Measurements from ENCODE around the gene TCTA. TPM values are rescaled to one million over a fixed set of nuclear protein-coding genes. Genes with fewer than 3 reads are reported as not detected.

The TCTA gene
- total and polyA plus RNA-seq, 9 of the 15 experiments (the other 6 are each of a cell fraction or from before 2014, with no cell fraction given) = 4.0 to 15.4 (median 8.2) TPM

DNA sequence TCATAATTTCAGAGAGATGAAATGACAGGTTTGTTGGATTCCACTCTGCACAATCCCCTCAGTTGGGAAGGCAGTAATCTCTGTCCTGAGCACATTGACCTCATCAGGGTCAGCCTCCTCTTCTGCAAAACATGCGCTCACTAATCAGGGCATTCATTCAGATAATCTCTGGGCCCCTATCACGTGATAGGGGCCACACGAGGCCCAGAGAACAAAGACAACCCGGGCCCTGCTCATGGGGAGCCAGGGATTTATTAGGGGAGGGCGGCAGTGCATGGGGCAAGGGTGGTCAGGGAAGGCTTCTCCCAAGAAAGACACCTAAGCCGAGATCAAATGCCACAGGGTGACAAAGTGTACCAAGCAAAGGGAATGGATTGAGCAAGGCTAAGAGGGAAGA is 1.1 kb downstream of the TCTA start (continued):
- TF ChIP-seq, protein P1, sequence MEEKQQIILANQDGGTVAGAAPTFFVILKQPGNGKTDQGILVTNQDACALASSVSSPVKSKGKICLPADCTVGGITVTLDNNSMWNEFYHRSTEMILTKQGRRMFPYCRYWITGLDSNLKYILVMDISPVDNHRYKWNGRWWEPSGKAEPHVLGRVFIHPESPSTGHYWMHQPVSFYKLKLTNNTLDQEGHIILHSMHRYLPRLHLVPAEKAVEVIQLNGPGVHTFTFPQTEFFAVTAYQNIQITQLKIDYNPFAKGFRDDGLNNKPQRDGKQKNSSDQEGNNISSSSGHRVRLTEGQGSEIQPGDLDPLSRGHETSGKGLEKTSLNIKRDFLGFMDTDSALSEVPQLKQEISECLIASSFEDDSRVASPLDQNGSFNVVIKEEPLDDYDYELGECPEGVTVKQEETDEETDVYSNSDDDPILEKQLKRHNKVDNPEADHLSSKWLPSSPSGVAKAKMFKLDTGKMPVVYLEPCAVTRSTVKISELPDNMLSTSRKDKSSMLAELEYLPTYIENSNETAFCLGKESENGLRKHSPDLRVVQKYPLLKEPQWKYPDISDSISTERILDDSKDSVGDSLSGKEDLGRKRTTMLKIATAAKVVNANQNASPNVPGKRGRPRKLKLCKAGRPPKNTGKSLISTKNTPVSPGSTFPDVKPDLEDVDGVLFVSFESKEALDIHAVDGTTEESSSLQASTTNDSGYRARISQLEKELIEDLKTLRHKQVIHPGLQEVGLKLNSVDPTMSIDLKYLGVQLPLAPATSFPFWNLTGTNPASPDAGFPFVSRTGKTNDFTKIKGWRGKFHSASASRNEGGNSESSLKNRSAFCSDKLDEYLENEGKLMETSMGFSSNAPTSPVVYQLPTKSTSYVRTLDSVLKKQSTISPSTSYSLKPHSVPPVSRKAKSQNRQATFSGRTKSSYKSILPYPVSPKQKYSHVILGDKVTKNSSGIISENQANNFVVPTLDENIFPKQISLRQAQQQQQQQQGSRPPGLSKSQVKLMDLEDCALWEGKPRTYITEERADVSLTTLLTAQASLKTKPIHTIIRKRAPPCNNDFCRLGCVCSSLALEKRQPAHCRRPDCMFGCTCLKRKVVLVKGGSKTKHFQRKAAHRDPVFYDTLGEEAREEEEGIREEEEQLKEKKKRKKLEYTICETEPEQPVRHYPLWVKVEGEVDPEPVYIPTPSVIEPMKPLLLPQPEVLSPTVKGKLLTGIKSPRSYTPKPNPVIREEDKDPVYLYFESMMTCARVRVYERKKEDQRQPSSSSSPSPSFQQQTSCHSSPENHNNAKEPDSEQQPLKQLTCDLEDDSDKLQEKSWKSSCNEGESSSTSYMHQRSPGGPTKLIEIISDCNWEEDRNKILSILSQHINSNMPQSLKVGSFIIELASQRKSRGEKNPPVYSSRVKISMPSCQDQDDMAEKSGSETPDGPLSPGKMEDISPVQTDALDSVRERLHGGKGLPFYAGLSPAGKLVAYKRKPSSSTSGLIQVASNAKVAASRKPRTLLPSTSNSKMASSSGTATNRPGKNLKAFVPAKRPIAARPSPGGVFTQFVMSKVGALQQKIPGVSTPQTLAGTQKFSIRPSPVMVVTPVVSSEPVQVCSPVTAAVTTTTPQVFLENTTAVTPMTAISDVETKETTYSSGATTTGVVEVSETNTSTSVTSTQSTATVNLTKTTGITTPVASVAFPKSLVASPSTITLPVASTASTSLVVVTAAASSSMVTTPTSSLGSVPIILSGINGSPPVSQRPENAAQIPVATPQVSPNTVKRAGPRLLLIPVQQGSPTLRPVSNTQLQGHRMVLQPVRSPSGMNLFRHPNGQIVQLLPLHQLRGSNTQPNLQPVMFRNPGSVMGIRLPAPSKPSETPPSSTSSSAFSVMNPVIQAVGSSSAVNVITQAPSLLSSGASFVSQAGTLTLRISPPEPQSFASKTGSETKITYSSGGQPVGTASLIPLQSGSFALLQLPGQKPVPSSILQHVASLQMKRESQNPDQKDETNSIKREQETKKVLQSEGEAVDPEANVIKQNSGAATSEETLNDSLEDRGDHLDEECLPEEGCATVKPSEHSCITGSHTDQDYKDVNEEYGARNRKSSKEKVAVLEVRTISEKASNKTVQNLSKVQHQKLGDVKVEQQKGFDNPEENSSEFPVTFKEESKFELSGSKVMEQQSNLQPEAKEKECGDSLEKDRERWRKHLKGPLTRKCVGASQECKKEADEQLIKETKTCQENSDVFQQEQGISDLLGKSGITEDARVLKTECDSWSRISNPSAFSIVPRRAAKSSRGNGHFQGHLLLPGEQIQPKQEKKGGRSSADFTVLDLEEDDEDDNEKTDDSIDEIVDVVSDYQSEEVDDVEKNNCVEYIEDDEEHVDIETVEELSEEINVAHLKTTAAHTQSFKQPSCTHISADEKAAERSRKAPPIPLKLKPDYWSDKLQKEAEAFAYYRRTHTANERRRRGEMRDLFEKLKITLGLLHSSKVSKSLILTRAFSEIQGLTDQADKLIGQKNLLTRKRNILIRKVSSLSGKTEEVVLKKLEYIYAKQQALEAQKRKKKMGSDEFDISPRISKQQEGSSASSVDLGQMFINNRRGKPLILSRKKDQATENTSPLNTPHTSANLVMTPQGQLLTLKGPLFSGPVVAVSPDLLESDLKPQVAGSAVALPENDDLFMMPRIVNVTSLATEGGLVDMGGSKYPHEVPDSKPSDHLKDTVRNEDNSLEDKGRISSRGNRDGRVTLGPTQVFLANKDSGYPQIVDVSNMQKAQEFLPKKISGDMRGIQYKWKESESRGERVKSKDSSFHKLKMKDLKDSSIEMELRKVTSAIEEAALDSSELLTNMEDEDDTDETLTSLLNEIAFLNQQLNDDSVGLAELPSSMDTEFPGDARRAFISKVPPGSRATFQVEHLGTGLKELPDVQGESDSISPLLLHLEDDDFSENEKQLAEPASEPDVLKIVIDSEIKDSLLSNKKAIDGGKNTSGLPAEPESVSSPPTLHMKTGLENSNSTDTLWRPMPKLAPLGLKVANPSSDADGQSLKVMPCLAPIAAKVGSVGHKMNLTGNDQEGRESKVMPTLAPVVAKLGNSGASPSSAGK (IDR thresholded peaks at IDR 0.05) = peak; percentile 29; the same call in 1 of the 2 replicates
- TF ChIP-seq ZNF282 (CRISPR knock-in tag; IDR thresholded peaks at IDR 0.05) (no peak), POLR2AphosphoS5 (IDR thresholded peaks at IDR 0.05; ENCODE audit: control insufficient read depth, insufficient read depth, low read depth, low read length) (no peak), ZFX (CRISPR knock-in tag; IDR thresholded peaks at IDR 0.05) (0 out of 2 replicates have a peak, but pooled peaks have one; percentile 24), CHCHD3 (CRISPR knock-in tag; IDR thresholded peaks at IDR 0.05) (no peak), ZBTB7A (IDR thresholded peaks at IDR 0.05; ENCODE audit: borderline replicate concordance, control insufficient read depth, low read depth, low read length) (no peak)
- TF ChIP-seq, protein P2, sequence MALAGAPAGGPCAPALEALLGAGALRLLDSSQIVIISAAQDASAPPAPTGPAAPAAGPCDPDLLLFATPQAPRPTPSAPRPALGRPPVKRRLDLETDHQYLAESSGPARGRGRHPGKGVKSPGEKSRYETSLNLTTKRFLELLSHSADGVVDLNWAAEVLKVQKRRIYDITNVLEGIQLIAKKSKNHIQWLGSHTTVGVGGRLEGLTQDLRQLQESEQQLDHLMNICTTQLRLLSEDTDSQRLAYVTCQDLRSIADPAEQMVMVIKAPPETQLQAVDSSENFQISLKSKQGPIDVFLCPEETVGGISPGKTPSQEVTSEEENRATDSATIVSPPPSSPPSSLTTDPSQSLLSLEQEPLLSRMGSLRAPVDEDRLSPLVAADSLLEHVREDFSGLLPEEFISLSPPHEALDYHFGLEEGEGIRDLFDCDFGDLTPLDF (CRISPR knock-in tag; IDR thresholded peaks at IDR 0.05) = no peak
- TF ChIP-seq, protein P3, sequence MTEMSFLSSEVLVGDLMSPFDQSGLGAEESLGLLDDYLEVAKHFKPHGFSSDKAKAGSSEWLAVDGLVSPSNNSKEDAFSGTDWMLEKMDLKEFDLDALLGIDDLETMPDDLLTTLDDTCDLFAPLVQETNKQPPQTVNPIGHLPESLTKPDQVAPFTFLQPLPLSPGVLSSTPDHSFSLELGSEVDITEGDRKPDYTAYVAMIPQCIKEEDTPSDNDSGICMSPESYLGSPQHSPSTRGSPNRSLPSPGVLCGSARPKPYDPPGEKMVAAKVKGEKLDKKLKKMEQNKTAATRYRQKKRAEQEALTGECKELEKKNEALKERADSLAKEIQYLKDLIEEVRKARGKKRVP (CRISPR knock-in tag; IDR thresholded peaks at IDR 0.05) = no peak
- TF ChIP-seq, protein P4, sequence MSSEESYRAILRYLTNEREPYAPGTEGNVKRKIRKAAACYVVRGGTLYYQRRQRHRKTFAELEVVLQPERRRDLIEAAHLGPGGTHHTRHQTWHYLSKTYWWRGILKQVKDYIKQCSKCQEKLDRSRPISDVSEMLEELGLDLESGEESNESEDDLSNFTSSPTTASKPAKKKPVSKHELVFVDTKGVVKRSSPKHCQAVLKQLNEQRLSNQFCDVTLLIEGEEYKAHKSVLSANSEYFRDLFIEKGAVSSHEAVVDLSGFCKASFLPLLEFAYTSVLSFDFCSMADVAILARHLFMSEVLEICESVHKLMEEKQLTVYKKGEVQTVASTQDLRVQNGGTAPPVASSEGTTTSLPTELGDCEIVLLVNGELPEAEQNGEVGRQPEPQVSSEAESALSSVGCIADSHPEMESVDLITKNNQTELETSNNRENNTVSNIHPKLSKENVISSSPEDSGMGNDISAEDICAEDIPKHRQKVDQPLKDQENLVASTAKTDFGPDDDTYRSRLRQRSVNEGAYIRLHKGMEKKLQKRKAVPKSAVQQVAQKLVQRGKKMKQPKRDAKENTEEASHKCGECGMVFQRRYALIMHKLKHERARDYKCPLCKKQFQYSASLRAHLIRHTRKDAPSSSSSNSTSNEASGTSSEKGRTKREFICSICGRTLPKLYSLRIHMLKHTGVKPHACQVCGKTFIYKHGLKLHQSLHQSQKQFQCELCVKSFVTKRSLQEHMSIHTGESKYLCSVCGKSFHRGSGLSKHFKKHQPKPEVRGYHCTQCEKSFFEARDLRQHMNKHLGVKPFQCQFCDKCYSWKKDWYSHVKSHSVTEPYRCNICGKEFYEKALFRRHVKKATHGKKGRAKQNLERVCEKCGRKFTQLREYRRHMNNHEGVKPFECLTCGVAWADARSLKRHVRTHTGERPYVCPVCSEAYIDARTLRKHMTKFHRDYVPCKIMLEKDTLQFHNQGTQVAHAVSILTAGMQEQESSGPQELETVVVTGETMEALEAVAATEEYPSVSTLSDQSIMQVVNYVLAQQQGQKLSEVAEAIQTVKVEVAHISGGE (CRISPR knock-in tag; IDR thresholded peaks at IDR 0.05) = no peak

Measured in K562 (cell line).